T47D (cell line): ENCODE results near the gene PEPD.

Experiments used
- DNase-seq, 2 experiments: peaks; one replicate each; pipeline versions ENCODE4 v3.0.0 to v3.0.0-alpha.2; 2011 to 2012; ENCODE audit warnings: low read depth in 1 of 2, low spot score in 1 of 2
- JUND ChIP-seq: IDR thresholded peaks from 2 replicates; pipeline ENCODE4 v1.6.1; 2012; ENCODE audit warnings: low read depth
- in situ Hi-C: cut with HindIII; loops from 2 replicates; pipeline ENCODE4 v1.10.0; 2016; ENCODE audit warnings: low sequenced_read_pairs, low pct_unique_long_range_greater_than_20kb

PEPD gene

DNA sequence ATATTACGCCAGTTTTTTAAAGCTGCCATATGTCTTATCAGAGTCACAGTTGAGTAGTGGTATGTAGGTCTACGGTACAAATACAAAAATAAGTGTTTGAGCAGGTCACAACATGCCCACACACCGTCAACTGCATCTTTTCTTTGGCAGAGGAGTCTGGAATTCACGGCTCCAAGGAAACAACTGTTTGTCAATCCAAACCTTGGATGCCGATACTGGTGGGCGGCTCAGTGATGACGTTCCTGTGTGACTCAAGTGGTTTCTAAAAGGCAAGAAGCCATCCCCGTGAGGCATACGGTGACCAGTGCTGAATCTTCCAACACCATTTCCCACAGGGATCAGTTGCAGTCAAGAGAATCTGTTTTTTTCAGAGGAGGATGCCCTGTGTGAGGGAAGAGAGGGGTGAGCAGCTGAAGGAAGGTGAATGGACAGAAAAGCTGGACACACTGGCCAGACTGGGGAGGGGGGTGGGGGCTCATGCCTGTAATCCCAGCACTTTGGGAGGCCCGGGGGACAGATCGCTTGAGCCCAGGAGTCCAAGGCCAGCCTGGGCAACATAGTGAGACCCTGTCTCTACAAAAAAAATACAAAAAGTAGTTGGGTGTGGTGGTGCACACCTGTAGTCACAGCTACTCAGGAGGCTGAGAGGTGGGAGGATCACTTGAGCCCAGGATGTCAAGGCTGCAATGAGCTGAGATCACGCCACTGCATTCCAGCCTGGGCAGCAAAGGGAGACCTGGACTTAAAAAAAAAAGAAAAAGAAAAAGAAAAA is 170.9 kb downstream of the PEPD start:
- DNase-seq: peak in 1 of 2 experiments; percentile 57
- in situ Hi-C loops: no loop called here
- TF ChIP-seq JUND: no peak

- no peak for TF ChIP-seq JUND
- in situ Hi-C loops: no loop called here
- no peak for DNase-seq
Observed at GRCh38 chr19:33349319-33350289, 172.0 kb downstream of the PEPD start.

DNA sequence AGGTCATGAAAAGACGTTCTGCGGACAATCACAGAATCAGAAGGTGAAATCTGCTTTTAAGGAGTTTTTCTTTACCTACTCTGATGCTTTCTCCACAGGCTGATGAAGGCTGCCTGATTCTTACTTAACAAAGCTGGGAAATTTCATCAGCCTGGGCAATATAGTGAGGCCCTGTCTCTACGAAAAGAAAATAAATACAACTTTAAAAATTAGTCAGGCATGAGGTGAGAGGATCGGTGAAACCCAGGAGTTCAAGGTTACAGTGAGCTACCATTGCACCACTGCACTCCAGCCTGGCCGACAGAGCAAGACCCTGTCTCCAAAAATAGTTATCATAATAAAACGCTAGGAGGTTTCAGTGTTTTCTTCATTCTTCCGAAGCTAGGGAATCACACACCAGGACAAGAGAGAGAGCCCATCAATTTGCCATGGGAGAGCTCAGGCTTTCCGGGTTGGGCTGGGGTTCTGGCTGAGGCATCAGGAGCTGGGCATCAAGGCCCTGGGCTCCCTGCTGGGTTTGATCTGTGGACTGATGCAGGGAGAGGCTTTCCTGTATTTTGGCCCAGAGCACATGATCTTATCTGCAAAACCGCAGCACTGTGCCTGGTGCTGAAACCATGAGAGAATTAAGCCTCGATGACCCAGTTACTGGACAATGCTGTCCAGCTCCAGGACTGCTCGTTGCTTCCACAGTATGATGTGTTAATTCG is 173.1 kb downstream of the PEPD start:
- DNase-seq: peak; percentile 16 to 82
- peak; percentile 25; the same call in 1 of the 2 replicates for TF ChIP-seq JUND
- in situ Hi-C loops: no loop called here

DNA sequence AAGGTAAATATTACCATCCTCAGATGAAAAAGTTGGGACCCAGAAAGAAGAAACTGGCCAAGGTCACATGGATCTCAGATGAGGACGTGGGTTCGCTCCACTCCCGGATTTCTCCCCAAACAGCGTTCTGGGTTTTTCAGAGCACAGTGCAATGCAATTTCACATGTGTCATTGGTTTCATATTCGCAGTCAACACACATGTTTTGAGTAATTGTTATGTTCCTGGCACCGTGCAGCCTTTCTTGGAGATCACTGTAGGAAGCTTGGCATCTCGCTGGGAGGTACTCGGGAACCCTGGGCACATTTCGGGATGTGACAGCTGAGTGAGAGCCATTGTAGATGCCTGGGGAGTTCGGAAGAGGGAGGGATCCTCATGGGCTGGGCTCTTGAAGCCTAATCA is 174.3 kb downstream of the PEPD start:
- no peak for TF ChIP-seq JUND
- in situ Hi-C loops: no loop called here

DNA sequence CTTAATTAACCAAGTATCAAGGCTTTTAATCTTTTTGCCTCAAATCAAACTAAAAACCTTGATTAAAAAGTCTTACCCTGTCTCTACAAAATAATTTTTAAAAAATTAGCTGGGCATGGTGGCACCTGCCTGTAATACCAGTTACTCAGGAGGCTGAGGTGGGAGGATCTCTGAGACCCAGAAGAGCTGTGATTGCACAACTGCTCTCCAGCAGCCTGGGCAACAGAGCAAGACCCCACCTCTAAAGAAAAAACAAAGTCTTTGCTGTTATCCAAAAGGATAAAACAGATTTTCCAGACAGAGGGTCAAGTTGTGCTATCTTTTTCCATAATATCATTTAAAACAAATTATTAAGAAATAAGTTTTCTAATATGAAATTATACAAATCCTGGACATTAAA is 174.9 kb downstream of the PEPD start:
- in situ Hi-C loops: no loop called here
- no peak for TF ChIP-seq JUND
- DNase-seq: no peak

More for the DNA sequence above, 174.3 kb downstream of the PEPD start:
- DNase-seq: no peak

DNA sequence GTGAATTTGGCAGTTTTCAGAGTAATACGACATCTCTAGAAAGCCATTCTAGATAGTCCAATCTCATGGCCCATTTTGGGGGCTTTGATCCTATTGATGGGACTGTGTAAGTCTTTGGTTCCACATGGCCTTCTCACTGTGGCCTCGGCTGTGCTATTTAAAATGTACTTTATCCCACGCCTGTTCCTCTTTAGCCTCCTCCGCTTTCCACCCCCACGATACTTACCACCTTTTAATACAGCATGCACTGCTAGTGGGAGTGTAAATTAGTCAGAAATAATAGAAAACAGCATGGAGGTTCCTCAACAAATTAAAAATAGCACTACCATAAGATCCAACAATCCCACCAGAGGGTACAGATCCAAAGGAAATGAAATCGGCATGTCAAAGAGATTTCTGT is 176.4 kb downstream of the PEPD start:
- in situ Hi-C loops: no loop called here
- no peak for DNase-seq
- no peak for TF ChIP-seq JUND

DNA sequence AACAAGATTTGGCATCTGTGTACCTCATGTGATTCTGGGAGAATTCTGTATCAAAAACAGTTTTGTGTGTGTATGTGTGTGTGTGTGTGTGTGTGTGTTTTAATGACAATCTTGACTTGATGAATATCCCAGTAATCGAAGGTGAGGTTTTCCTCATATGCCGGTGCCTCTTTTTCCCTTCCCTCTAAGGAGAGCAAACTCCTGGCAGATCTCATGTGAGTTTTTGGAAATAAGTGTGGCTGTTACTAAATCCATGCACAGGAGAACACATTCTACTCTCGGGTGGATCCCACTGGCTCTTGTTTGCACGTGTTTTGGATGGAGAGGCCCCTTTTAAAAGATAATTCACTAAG is 177.0 kb downstream of the PEPD start:
- in situ Hi-C loops: no loop called here
- no peak for DNase-seq
- no peak for TF ChIP-seq JUND

DNA sequence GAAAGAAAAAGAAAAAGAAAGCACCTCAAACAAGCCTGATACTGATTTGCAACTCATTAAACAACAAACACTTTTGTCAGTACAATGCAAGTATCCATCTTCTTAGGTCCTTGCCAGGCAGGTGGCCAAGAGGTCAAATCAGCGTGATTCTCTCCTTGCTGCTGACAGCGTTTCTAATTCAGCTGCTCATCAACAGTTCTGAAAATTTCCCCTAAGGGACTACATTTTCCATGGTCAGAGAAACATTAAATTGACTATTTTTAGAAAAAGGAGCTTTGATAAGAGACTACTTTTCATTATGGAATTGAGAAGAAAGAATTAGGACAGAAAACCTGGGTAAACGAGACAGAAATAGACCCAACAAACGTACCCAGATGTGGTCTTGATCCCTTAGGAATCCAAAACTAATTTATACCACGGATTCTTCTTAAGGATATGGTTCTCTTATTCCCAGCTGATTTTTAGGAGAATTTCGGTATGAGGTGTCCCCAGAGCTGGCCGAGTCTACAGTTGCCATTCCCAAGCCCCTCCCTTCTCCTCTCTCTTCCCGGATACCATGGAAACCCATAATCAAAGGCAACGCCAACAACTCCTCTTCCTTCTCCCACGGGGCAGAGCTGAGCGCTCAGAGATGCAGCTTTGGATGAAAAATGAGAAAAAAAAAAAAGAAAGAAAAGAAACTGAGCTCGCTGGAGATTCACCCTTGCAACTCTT is 177.6 kb downstream of the PEPD start:
- in situ Hi-C loops: no loop called here
- TF ChIP-seq JUND: no peak
- no peak for DNase-seq

DNA sequence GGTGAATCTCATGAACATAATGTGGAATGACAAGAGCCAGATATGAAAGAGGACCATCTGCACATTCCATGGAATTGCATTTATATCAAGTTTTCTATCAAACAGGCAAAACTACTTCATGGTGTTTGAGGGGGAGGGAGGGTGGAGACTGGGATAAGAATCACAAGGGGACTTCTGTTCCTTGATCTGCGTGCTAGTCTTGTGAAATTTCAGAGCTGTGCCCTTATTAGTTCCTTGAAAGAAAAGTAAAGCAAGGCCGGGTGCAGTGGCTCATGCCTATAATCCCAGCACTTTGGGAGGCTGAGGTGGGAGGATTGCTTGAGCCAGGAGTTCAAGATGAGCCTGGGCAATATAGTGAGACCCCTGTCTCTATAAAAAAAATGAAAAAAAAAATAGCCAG is 178.3 kb downstream of the PEPD start:
- no peak for TF ChIP-seq JUND
- in situ Hi-C loops: no loop called here
- no peak for DNase-seq

- DNase-seq: no peak
- in situ Hi-C loops: no loop called here
- no peak for TF ChIP-seq JUND
Observed at GRCh38 chr19:33340991-33341390, 180.6 kb downstream of the PEPD start.

DNA sequence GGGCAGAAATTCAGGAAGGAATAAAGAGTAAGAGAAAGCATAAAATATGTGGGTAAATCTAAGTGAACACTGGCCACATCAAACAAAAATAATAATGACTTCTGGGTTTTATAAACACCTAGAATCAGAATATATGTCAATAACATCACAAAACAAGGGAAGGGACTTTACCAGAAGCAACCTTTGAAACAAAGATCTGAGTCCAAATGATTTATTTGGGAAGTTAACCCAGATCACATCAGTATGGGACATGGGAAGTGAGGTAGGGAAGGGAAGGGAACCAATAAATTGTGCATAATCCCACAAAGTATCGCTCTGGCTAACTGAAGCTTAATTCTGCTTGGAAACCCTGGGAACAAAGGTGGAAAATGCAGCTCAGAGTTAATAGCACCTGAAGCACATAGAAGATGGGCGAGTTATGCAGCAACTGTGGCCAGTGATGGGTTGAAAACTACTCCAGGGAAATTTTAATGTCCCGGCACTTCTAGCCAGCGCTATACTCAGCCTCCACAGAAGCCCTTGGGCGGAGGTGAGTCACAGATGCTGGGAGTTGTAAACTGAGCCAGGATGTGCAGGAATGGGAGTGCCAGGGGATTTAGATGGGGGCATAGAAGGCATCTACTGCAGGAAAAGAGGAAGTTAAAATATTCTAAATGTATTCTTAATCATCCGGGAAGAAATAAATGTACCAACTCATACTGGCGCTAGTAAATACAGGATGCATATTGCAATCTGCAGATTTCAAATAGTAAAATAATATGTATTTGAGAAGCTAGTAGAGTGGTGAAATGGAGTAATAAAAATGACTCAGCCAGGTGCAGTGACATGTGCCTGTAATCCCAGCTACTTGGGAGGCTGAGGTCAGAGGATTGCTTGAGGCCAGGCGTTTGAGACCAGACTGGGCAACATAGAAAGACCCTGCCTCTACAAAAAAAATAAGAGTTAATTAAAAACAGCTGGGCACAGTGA is 182.3 kb downstream of the PEPD start:
- in situ Hi-C loops: no loop called here
- DNase-seq: no peak
- no peak for TF ChIP-seq JUND
